HG02763 (cell line): ENCODE measurements around the gene TLK2.

Source experiments
- ATAC-seq: cut with Tn5 transposase; IDR thresholded peaks from one replicate; pipeline ENCODE4 v1.9.1; 2021; ENCODE audit warnings: mild to moderate bottlenecking, moderate library complexity; ENCODE audit not compliant: unreplicated experiment

Gene TLK2

DNA sequence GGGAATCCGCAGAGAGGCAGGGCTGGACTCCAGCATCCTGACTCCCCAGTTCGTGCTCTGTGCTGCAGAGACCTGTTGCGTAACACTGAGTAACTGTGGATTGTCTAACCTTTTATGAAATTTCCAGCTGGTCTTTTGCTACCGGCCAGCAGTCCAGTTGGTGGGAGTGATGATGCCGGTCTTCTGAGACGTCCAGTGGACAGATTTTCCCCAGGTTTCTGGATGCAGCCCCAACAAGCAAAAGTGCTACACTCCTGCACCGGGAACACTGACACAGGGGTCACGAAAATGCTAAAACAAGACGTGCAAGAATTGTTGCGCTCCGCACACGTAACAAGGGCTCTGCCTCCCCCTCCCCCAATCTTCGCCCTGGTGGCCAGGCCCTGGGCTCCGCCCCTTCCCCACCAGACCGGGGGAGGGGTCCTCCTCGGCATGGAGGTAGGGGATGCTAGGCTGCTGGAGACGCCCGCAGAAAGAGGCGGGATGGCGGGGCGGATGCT lies 148.1 kb downstream of the TLK2 start:
- ATAC-seq = no peak

DNA sequence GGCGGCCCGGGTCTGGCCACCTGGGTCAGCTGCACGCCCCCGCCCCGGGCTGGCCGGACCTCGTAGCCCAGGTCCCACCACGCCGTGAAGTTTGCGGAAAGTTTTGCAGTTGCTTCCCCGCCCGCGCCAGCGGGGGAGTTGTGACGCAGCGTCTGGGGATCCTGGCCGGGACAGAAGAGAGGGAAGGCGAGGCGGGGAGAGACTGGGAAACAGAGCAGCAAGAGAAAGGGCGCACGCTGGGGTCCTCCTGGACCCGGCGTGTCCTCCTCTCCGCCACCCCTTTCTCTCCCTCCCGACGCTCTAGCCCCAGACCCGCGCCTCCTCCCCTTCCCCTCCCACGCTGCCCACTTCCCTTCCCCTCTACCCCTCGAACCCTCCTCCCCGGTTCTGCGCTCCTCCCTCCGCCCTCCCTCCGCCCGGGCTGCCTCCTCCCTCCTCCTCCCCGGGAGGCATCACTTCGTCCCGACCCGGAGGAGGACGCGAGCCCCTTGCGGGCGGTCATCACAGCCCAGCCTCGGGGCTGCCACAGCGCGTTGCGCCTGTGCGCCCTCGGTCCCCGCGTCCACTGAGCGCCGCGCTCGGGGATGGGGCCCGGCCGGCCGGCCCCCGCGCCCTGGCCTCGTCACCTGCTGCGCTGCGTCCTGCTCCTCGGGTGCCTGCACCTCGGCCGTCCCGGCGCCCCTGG lies 148.7 kb downstream of the TLK2 start, which contains the start of gene MRC2:
MRC2 (plus strand) TSS at position 452 of the 685 bp plus-strand sequence; CDS start at position 585, 133 bp downstream.
- ATAC-seq = no peak

DNA sequence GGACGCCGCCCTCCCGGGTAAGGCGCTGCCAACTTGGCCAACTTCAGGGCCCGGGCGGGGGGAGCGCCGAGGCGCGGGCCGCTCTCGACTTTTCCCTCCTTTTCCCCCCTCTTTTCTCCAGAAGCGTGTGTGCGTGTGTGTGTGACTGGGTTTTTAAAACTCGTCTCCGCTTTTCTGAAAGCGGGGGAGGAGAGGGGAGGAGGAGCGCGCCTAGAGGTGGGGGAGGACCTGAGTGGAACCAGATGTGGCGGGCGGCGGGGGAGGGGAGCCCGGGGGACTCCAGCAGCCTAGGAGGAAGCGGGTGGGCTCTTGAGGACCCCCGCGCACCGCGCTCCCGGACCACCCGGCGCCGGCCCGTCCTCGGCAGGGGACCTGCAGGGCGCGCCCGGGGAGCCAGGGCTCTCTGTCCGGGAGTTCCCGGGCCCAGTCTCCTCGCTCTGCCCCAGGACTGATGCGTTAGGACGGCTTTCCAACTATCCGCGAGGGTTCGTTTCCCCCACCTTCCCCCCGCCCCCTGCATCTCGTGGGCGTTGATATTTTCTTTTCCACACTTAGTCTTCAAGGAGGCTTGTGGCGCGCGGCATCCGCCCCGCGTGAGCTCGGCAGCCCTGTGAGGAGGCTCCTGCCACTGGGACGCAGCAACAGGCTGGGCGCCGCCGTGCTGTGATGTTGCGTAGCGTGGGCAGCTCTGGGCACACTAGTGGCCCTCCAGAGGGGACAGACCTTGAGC lies 149.4 kb downstream of the TLK2 start:
- no peak for ATAC-seq

DNA sequence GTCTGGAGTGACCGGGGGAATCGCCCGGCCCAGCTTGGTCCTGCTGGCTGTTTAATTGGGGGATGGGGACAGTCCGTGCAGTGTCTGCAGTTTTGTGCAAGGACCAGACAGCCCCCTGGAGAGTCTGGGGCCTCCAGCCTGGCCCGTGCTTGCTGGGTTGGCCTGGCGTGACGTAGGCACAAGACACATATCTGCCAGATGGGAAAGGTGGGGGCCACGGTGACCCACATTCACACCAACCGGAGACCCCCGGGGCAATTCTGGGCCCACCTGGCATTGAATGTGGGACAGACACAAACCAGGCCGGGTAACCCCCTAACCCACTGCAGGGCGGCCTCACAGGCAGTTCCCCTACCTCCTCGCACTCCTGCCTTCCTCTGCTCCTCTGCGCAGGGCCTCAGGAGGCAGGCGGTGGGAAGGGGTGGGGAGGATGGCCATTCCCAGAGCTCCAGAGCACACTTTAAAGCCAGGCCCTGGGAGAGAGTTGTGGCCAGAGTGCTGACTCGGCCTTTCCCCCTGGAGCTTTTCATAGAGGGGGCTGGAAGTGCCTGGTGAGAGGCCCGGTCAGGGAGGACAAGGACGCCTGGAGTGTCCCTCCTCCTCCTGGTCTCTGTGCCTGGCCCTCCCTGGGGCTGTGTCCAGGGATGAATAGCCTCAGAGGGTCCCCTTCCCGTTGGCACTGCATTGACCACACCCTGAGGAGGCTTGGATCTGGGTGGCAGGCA lies 150.4 kb downstream of the TLK2 start:
- ATAC-seq = no peak

DNA sequence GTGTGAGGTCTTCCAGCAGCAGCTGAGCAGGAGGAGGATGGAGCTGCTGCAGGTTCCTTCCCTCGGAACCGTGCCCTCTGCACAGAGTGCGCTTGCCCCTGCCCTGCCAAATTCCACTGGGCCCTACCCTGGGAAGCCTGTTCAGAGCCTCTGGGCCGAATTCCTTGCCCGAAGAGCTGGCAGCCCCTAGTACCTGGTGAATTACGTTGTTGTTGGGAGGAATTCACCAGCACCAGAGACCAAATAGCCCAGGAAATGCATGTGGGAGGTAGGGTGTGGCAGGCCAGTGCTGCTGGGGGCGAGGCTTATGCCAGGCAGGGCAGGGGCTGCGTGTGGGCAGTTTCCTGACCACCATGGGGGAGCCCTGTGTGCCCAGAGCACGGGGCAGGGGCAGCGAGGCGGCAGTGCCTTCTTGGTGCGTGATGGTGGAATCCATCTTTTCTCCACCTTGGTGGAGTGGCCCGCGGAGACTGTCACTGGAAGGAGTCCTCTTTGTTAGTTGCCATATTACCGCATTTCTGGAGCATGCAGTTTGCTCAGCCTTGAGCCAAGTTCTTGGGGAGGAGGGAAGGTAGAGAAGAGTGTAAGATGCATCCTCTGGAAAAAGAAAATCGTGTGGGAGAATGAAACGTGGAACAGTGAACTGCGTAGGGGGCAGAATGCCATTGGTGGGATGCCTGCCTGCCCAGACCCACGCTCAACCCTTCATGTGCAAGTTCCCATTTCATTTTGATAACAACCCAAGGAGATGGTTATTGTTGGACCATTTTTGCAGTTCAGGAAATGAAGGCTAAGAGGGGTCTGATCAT lies 151.1 kb downstream of the TLK2 start:
- no peak for ATAC-seq

DNA sequence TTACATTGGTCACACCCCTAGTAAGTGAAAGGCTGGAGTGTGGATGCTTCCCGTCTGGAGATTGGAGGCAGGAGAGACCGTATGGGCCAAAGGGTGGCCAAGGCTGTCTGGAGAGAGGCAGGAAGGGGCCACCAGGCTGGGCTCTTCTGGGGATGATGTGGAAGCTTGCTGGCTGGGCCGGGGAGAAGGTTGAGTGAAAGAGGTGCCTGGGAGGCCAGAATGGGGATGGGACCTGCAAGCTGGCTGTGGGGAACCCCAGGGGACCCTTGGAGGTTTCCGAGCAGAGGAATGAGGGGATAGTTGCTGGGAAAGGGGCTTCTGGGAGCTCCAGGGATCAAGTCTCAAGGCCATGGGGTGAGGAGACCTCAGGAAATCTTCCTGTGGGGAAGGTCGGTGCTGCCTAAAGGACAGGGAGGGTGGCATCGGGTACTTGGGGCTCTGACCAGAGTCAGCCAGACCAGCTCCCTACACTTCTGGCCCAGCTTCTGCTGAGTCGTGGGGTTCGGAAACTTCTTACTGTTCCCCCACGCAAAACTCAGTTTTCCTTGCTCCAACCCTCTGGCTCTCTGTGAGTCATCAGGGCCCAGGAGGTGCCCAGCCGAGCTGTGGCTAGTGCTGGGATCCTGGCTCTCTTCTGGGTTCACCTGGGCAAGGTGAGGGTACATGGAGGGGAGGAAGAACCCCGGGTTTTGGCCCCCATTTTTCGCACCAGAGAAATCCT lies 151.9 kb downstream of the TLK2 start:
- ATAC-seq = no peak

DNA sequence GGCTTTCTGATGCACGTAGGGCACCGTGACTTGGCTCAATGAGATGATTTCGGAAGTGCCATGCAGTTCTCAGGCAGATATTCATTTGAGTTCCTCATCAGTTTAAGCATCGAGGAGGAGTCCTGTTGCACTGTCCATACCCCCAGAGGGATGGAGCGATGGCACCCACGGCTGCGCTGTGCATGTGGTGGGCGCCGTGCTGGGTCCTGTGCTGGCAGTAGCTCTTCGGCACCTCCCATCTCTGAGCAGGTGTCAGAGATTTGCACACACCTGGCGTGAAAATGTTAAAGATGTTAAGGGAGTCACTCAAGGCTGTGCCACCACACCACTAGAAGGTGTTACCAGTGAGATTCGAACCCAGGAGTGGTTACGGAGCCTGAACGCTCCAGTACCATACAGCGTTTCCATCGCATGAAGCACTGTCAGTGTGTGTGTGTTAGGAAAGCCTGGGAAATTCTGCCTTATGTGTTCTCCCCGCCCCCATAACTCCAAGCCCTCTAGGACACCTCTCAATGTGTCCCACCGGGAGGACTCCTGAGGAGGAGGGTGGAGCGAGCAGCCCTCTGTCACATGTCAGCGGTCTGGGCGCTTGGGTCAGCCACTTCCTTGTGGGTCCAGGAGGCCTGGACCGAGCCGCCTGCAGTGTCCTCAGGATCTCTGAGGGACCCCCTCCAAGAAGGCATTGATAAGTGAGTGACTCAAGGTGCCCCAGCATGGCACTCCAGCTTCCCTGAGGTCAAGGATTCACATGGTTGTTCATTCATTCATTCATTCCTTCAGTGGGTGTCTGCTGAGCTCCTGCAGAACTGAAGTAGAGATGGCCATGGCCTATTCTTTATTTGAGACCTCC lies 152.7 kb downstream of the TLK2 start:
- ATAC-seq = no peak

DNA sequence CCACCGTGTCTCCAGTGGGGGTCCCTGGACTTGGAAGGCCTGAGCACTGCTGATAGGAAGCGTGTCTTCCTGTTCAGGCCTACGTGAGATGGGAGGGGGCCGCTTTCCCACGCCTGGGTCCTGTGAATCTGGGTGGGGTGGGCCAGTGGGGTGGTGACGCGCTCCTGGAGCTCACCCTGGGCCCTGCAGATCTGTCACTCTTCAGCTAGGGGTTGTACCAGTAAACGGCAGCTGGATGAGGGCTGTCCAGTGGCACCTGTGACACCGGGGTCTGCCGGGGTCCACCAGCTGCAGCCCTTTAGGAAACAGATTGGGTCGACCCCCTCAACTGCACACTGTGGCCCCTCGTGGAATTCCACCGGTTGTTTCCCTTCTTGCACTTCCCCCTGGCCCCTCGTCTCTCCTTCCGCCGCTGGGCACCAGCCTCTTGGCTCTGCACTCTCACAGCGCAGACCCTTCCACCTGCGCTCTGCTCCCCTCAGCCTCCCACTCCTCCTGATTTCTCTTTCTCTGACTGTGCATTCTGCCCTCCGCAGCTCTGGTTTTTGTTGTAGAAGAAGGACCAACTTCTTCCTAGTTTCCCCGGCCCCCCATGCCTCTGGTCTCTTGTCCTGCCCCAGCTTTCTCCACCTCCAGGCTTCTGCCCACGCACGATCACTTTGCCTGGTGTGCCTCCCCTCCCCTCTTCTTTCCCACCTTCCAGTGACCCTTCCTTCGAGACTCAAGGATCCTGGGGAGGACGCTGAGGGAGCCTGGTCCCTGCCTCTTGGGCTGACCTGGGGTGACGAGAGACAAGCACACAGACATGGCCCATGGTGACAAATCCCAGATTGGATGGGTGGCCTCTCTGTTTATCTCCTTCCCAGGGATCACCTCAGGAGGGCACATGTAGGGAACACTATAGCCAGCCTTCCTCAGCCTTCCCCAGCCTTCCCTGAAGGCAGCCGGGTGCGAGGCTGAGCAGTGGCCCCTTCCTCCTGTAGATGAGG lies 153.6 kb downstream of the TLK2 start:
- no peak for ATAC-seq

DNA sequence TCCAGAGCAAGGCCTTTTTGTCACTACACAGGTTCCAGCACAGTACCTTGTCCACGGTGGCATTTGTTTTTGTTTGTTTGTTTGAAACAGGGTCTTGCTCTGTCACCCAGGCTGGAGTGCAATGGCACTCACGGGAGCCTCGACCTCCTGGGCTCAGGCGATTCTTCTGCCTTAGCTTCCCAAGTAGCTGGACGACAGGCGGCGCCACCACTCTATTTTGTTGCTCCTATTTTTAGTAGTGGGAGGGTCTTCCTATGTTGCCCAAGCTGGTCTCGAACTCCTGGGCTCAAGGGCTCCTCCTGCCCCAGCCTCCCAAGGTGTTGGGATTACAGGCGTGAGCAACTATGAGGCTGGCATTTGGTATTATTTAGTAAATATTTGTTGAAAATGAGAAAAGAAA lies 159.2 kb downstream of the TLK2 start:
- no peak for ATAC-seq

DNA sequence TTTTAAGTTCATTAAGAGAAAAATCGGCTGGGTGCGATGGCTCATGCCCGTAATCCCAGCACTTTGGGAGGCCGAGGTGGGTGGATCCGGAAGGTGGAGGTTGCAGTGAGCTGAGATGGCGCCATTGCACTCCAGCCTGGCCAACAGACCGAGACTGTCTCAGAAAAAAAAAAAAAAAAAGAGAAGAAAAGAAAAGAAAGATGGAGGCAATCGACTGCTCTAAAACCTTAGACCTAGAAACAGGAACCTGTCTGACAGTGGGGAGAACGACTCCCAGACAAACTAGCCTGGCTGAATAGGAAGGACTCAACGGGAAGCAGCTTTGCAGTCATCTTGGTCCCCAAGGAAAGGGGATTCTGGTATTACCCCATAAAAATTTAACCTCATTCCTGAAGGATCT lies 162.5 kb downstream of the TLK2 start:
- ATAC-seq = no peak

DNA sequence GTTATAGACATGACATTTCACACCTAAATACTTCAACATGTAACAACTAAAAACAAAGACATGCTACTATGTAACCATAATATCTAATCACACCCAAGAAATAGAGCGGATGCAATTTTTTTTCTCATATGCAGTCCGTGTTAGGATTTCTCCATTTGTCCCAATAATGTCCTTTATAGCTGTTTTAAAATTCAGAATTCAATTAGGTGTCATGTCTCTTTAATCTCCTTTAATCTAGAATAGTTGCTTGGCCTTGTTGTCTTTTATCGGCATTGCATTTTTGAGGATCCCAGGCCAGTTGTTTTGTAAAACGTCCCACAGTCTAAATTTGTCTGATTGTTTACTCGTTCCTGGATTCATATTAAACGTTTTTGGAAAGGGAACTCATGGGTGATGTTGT lies 163.3 kb downstream of the TLK2 start:
- no peak for ATAC-seq

DNA sequence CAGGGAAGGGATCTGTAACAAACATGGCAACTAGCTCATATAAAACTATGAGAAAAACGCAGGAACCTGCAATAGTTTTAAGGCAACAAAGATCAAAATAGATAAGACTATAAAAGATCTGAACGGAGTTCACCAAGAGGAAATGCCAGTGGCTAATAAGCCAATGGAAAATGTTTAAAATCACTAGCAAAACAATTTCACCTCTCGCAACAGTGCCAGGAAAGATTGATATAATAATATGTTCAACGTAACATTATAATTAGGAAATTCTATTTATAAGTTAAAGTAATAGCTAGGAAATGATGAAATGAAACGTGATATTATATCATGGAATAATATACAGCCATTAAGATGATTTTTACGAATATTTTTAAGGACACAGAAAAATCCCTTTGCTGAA lies 164.9 kb downstream of the TLK2 start:
- no peak for ATAC-seq

DNA sequence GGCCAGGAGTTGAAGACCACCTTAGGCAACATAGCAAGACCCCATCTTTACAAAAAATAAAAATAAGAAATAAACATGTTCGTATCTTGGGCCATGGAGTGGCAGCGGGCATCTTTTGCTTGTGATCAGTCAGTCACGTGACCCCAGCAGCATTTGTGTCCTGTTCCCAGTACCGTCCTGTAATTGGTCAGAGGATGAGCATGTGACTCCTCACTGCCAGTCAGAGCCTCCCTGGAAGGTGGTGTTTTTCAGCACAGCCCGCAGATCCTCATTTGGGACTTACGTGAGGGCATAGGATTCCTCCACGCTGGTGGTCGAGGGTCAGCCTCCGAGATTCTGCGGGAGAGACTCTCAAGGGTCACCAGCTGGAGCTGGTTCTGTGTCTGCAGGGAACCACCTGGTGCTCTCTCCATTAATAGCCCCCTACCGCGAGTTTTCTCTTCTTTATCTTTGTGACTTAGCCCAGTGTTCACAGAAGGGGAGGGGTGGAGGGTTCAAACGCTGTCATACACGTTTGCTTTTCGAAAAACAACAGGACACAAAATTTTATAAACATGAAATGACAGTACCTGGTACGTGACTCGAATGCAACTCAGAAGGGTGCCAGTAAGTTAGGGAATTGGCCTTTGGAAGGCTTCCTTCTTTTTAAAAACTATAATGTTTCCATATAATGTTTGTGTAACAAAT lies 166.0 kb downstream of the TLK2 start:
- no peak for ATAC-seq

DNA sequence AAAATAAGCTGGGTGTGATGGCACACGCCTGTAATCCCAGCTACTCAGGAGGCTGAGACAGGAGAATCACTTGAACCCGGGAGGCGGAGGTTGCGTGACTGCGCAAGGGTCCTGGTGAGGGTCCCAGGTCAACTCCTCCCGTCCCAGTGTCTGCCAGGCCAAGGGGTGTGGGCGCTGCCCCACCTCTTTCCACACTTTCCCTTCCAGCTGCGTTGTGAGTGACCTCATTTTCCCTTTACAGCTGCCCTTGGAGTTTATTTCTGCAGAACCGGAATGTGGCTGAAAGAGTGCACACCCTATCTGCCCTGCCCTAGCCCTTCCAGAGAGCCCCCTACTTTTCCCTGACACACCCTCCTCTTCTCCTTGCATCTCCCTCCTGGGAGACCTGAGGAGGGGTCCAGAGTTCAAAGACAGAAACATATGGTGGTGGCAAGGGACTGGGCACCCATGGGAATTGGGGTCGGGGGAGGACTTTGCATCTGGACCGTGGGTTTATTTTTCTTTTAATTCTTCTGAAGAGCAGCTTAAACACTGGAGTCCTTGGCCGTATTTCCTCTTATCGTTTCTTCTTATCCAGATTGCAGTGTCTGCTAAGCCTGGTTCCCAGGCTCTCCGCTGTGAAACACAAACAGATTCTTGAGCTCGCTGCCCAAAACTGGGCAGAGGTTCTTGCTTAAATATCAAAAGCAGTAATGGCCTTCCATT lies 169.8 kb downstream of the TLK2 start:
- ATAC-seq = no peak

DNA sequence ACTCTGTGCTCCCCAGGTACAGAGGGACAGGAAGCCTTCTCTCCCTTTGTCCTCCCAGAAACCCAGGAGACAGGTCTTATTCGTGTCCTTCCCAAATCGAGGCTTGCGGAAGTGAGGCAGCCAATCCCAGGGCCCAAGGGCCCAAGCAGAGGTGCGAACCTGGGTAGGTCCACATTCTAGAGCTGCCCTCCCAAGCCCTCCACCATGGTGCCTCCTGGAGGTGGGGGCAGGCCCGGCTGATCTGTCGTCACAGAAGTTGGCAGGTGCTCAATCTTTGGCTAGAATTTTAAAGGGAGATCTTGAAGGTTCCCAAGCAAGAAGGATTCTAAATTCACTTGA lies 170.3 kb downstream of the TLK2 start:
- no peak for ATAC-seq

DNA sequence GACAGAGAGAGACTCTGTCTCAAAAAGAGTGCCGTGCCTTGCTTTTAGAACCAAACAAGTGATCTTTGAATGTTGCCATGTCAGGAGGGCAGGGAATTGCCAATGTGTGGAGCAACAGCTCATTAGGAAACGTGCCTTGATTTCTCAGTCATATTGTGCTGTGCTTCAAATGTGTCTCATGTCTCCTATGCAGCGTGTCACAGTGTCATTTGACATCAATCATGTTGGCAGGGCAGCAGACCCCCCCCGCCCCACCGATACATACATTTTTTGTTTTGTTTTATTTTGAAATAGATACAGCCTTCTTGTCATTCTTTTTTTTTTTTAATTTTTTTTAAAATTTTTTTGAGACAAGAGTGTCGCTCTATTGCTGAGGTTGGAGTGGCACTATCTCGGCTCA lies 170.9 kb downstream of the TLK2 start:
- ATAC-seq = no peak

DNA sequence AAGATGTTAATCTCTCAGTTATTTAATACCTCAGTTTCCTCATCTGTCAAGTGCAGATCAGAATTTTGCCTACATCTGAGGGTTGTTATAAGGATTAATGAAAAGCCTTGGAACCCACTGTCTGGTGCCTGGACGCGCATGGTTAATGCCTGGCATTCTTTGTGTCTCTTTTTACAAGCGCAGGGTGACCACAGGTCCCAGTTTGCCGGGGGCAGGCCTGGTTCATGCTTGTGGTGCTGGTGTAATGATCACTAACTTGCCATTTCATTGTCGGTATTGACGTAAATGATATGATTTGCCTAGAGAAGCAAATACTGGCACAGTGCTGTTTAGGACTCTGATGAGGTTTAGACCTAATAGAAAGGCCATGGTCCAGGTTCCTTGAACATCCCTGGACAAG lies 172.0 kb downstream of the TLK2 start:
- no peak for ATAC-seq
